H1 (cell line): Measurements from ENCODE around the gene IFNG-AS1. TPM values are rescaled to one million over a fixed set of nuclear protein-coding genes. Genes with fewer than 3 reads are reported as not detected.

Source experiments
- CTCF ChIA-PET: fragments of 300-600 bp; sonication (Branson Sonifier 250); formaldehyde crosslinking; loops from one replicate; lab custom pipeline; 2021; ENCODE audit not compliant: partially characterized antibody; lab: Charles Lee
- POLR2A ChIA-PET: fragments of 300-600 bp; sonication (Branson Sonifier 250); formaldehyde crosslinking; loops from one replicate; lab custom pipeline; 2021; ENCODE audit warnings: inconsistent platforms; ENCODE audit not compliant: partially characterized antibody; lab: Charles Lee
- DNase-seq, 2 experiments: peaks; one replicate each; pipeline versions ENCODE4 v3.0.0 to v3.0.0-alpha.2; 2010 to 2022; ENCODE audit warnings: low spot score in 2 of 2, low read depth in 1 of 2, mixed read lengths in 1 of 2
- FAIRE-seq: peaks from 2 replicates; lab custom pipeline; 2011; peaks lifted over from hg19 to GRCh38; lab: Jason Lieb, UNC
- H2AFZ ChIP-seq: 2 replicates; pipeline ENCODE4 v1.8.1; 2012; ENCODE audit warnings: low read length, inconsistent platforms
- H2AK5ac ChIP-seq: 2 replicates; pipeline ENCODE4 v1.6.1; 2013; ENCODE audit warnings: low read depth, low read length
- H2BK120ac ChIP-seq: replicated peaks from 2 replicates; pipeline ENCODE3; 2013; ENCODE audit warnings: low read depth, low read length, inconsistent platforms
- H2BK12ac ChIP-seq: 2 replicates; pipeline ENCODE4 v1.6.1; 2013; ENCODE audit warnings: low read depth, low read length
- H2BK15ac ChIP-seq: 2 replicates; pipeline ENCODE4 v1.6.1; 2013; ENCODE audit warnings: low read length
- H2BK20ac ChIP-seq: 2 replicates; pipeline ENCODE4 v1.6.1; 2013; ENCODE audit warnings: low read length
- H2BK5ac ChIP-seq: 2 replicates; pipeline ENCODE4 v1.6.1; 2013; ENCODE audit warnings: low read depth, low read length
- H3K14ac ChIP-seq: 2 replicates; pipeline ENCODE4 v1.6.1; 2013; ENCODE audit warnings: inconsistent platforms; ENCODE audit not compliant: insufficient read length
- H3K18ac ChIP-seq: 2 replicates; pipeline ENCODE4 v1.6.1; 2013; ENCODE audit warnings: low read length; ENCODE audit errors: extremely low read depth
- H3K23ac ChIP-seq: 2 replicates; pipeline ENCODE4 v1.6.1; 2013; ENCODE audit warnings: inconsistent platforms; ENCODE audit not compliant: insufficient read length
- H3K23me2 ChIP-seq: 2 replicates; pipeline ENCODE4 v1.6.1; 2013; ENCODE audit warnings: low read depth, low read length
- H3K27ac ChIP-seq: 2 replicates; pipeline ENCODE4 v1.6.1; 2011; ENCODE audit warnings: low read depth, low read length, inconsistent platforms
- H3K27me3 ChIP-seq, 4 experiments: replicated peaks in 1 of 4; 1 replicate in 1 of 4; 2 replicates in 3 of 4; pipeline versions ENCODE4 v1.6.1 to v1.8.1; 2011 to 2013; ENCODE audit warnings: low read length in 3 of 4, mild to moderate bottlenecking in 3 of 4, inconsistent platforms in 2 of 4, mixed read lengths in 2 of 4, moderate library complexity in 1 of 4; ENCODE audit not compliant: control insufficient read depth in 3 of 4, insufficient read depth in 3 of 4; ENCODE audit errors: extremely low read depth in 1 of 4
- H3K36me3 ChIP-seq, 4 experiments: 2 replicates each; pipeline versions ENCODE4 v1.6.1 to v1.8.1; 2011 to 2013; ENCODE audit warnings: mild to moderate bottlenecking in 4 of 4, low read length in 3 of 4, moderate library complexity in 2 of 4, control low read depth in 1 of 4, inconsistent platforms in 1 of 4; ENCODE audit not compliant: insufficient read depth in 4 of 4, control insufficient read depth in 2 of 4
- H3K4ac ChIP-seq: replicated peaks from 2 replicates; pipeline ENCODE3; 2013; ENCODE audit warnings: low read length, low read depth, mixed read lengths, inconsistent platforms; ENCODE audit not compliant: insufficient read length
- H3K4me1 ChIP-seq, 4 experiments: replicated peaks in 1 of 4; 1 replicate in 1 of 4; 2 replicates in 3 of 4; pipeline versions ENCODE4 v1.6.1 to v1.8.1; 2011 to 2013; ENCODE audit warnings: low read length in 3 of 4, inconsistent platforms in 2 of 4, mixed read lengths in 1 of 4; ENCODE audit not compliant: insufficient read depth in 4 of 4, control insufficient read depth in 3 of 4
- H3K4me2 ChIP-seq, 2 experiments: 2 replicates each; pipeline versions ENCODE4 v1.6.1 to v1.8.1; 2011 to 2013; ENCODE audit warnings: low read depth in 2 of 2, low read length in 2 of 2, control low read depth in 1 of 2, inconsistent platforms in 1 of 2, mild to moderate bottlenecking in 1 of 2; ENCODE audit not compliant: insufficient read depth in 1 of 2
- H3K4me3 ChIP-seq, 4 experiments: fragments of 200-600, 300-600 bp in 1 of 4; sonication (generic), shearing (Covaris generic), sonication (Bioruptor Twin) in 1 of 4; 2 replicates each; pipeline versions ENCODE4 v1.5.1 to v1.8.1; 2011 to 2016; ENCODE audit warnings: low read length in 4 of 4, low read depth in 3 of 4, control low read depth in 2 of 4, inconsistent platforms in 2 of 4, mild to moderate bottlenecking in 2 of 4, mixed read lengths in 1 of 4, moderate library complexity in 1 of 4; ENCODE audit not compliant: insufficient read depth in 2 of 4; ENCODE audit errors: extremely low read depth in 1 of 4
- H3K56ac ChIP-seq: replicated peaks from 2 replicates; pipeline ENCODE3; 2013; ENCODE audit warnings: low read depth, mild to moderate bottlenecking, mixed read lengths, low read length, inconsistent platforms; ENCODE audit not compliant: insufficient read length
- H3K79me1 ChIP-seq: 2 replicates; pipeline ENCODE4 v1.6.1; 2013; ENCODE audit warnings: low read depth, low read length, control low read depth
- H3K79me2 ChIP-seq, 2 experiments: 2 replicates each; pipeline versions ENCODE4 v1.6.1 to v1.8.1; 2012 to 2013; ENCODE audit warnings: low read length in 2 of 2, mild to moderate bottlenecking in 2 of 2, inconsistent platforms in 1 of 2; ENCODE audit not compliant: insufficient read depth in 2 of 2, control insufficient read depth in 1 of 2
- H3K9ac ChIP-seq, 4 experiments: replicated peaks in 1 of 4; 1 replicate in 1 of 4; 2 replicates in 3 of 4; pipeline versions ENCODE4 v1.6.1 to v1.8.1; 2011 to 2013; ENCODE audit warnings: low read depth in 3 of 4, low read length in 3 of 4, control low read depth in 2 of 4, mild to moderate bottlenecking in 2 of 4, moderate library complexity in 2 of 4, inconsistent platforms in 1 of 4; ENCODE audit errors: extremely low read depth in 1 of 4
- H3K9me3 ChIP-seq, 2 experiments: 2 replicates each; pipeline versions ENCODE4 v1.6.1 to v1.8.1; 2012 to 2013; ENCODE audit warnings: mild to moderate bottlenecking in 2 of 2, moderate library complexity in 2 of 2, control low read depth in 1 of 2, inconsistent platforms in 1 of 2, low read depth in 1 of 2, low read length in 1 of 2, mixed read lengths in 1 of 2; ENCODE audit not compliant: insufficient read depth in 2 of 2
- H4K20me1 ChIP-seq, 2 experiments: replicated peaks in 1 of 2; 2 replicates each; pipeline versions ENCODE3 to v1.8.1; 2011 to 2013; ENCODE audit warnings: inconsistent platforms in 2 of 2, low read length in 2 of 2, mild to moderate bottlenecking in 1 of 2; ENCODE audit not compliant: insufficient read depth in 2 of 2, control insufficient read depth in 1 of 2
- H4K5ac ChIP-seq: 2 replicates; pipeline ENCODE4 v1.6.1; 2013; ENCODE audit warnings: low read length, low read depth, mixed read lengths, inconsistent platforms; ENCODE audit not compliant: insufficient read length
- H4K8ac ChIP-seq: 2 replicates; pipeline ENCODE4 v1.8.0; 2013; ENCODE audit warnings: mild to moderate bottlenecking, moderate library complexity, low read length, inconsistent platforms; ENCODE audit not compliant: insufficient read depth; ENCODE audit errors: extremely low read depth
- H4K91ac ChIP-seq: replicated peaks from 2 replicates; pipeline ENCODE3; 2013; ENCODE audit warnings: low read length, mixed read lengths, inconsistent platforms; ENCODE audit not compliant: insufficient read length
- BCL11A ChIP-seq, 2 experiments: IDR thresholded peaks; one replicate each; pipeline ENCODE4 v1.6.1; 2011; ENCODE audit warnings: low read depth in 2 of 2, low read length in 2 of 2, mild to moderate bottlenecking in 2 of 2
- CBX8 ChIP-seq: fragments of 300-800, 300-1000 bp; sonication (generic); IDR thresholded peaks from 2 replicates; pipeline ENCODE4 v1.7.1; 2016; ENCODE audit warnings: low read depth, low read length, borderline replicate concordance
- EGR1 ChIP-seq: IDR thresholded peaks from 2 replicates; pipeline ENCODE4 v1.6.1; 2011; ENCODE audit warnings: low read depth, low read length, borderline replicate concordance
- FOSL1 ChIP-seq: IDR thresholded peaks from 2 replicates; pipeline ENCODE4 v1.6.1; 2011; ENCODE audit warnings: mild to moderate bottlenecking, low read depth, low read length, moderate library complexity; ENCODE audit not compliant: insufficient read depth
- JUND ChIP-seq: IDR thresholded peaks from 2 replicates; pipeline ENCODE4 v1.6.1; 2011; ENCODE audit warnings: mild to moderate bottlenecking, improper control_type of control experiment, low read length
- NANOG ChIP-seq: IDR thresholded peaks from 2 replicates; pipeline ENCODE4 v1.6.1; 2011; ENCODE audit warnings: low read length, low read depth, mild to moderate bottlenecking, inconsistent platforms; ENCODE audit not compliant: insufficient read depth, poor library complexity, severe bottlenecking
- PHF8 ChIP-seq: fragments of 200-600 bp; sonication (generic); conservative IDR thresholded peaks from 2 replicates; pipeline ENCODE4 v1.7.1; 2012; ENCODE audit warnings: low read depth, mild to moderate bottlenecking, inconsistent platforms, low read length, moderate library complexity
- RBBP5 ChIP-seq: IDR thresholded peaks from 2 replicates; pipeline ENCODE4 v1.7.1; 2012; ENCODE audit warnings: low read depth, mild to moderate bottlenecking, inconsistent platforms, low read length, moderate library complexity, borderline replicate concordance
- SP4 ChIP-seq: IDR thresholded peaks from 2 replicates; pipeline ENCODE4 v1.6.1; 2012; ENCODE audit warnings: low read length, inconsistent platforms
- WGBS, 2 experiments: shearing (Covaris generic) in 1 of 2; methylation state at CpG; one replicate each; pipeline versions ENCODE4 v1.1.6 to v1.1.7; 2013 to 2015; ENCODE audit warnings: low lambda C conversion rate in 2 of 2, mixed read lengths in 2 of 2, inconsistent platforms in 1 of 2, low coverage in 1 of 2, missing lambda C conversion rate in 1 of 2; ENCODE audit not compliant: insufficient replicate concordance in 2 of 2, insufficient coverage in 1 of 2, insufficient read length in 1 of 2; ENCODE audit errors: extremely low coverage in 1 of 2, missing lambda C conversion rate in 1 of 2; 5-methylcytosine and 5-hydroxymethylcytosine counted together
- polyA plus RNA-seq, 7 experiments: library from polyadenylated mRNA; depleted of rRNA in 3 of 7; stranded (reverse) in 5 of 7; unstranded in 2 of 7; fragments of >200 nt in 5 of 7; fragments of 200-250 nt in 2 of 7; gene quantifications; 1 replicate in 5 of 7; 2 replicates in 1 of 7; 4 replicates in 1 of 7; pipeline versions ENCODE4 v1.2.1 to v1.2.3, GENCODE V29; 2011 to 2013; ENCODE audit warnings: missing spikeins in 2 of 7, mixed read lengths in 2 of 7
- total RNA-seq: library from RNA; stranded (reverse); fragmentation: NEBNext Ultra II Directional; extraction: Animal tissue kit (Norgen Biotek cat#: 25700); gene quantifications from 2 replicates; pipeline ENCODE4 v1.2.1, GENCODE V29; 2021
- TF ChIP-seq, protein P1 (sequence below): IDR thresholded peaks from 2 replicates; pipeline ENCODE4 v1.6.1; 2011; ENCODE audit warnings: low read depth, mild to moderate bottlenecking, low read length; ENCODE audit not compliant: insufficient read depth

The IFNG-AS1 gene
- total and polyA plus RNA-seq, 2 of the 8 experiments (the other 6 are each of a cell fraction or from before 2014, with no cell fraction given), result not detected

DNA sequence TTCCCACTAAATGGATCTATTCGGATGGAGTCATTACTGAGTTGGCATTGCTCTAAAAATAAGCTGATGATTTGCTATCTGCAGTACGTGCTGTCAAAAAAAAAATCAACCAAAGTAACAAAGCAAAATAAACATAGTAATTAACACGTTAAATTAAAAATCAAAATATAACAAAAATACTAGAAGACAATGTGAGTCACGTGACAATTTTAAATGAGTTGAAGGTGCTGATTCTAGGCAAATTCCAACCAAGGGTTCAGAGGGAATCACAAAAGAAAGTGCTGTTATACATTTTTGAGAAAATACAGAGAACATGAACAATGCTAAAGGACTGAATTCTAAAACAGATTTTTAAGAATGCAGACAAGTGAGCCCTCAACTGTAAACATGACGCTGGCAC is 45.2 kb upstream of the IFNG-AS1 start:
- H3K23me2 ChIP-seq, result no peaks in the 10 kb centered on the region
- H4K20me1 ChIP-seq, result no peaks in the 10 kb centered on the region
- H3K9me3 ChIP-seq, result no peaks in the 10 kb centered on the region
- H3K79me1 ChIP-seq, result no peaks in the 10 kb centered on the region
- H2AFZ ChIP-seq, result no peak overlapping the region
- WGBS, 2 experiments, result 91% methylated on average over 5 of the region's 5 CpGs; no CpG with 5 or more reads in 1 of the 2 experiments
- TF ChIP-seq CBX8 (no peak), FOSL1 (no peak), RBBP5 (no peak), SP4 (no peak), BCL11A (IDR thresholded peaks at IDR 0.05; ENCODE audit: low read depth in 2 of 2, low read length in 2 of 2) (no peak), PHF8 (no peak), JUND (no peak), NANOG (no peak), EGR1 (no peak)
- TF ChIP-seq, protein P1, sequence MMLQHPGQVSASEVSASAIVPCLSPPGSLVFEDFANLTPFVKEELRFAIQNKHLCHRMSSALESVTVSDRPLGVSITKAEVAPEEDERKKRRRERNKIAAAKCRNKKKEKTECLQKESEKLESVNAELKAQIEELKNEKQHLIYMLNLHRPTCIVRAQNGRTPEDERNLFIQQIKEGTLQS, result no peak
- H2BK5ac ChIP-seq, result no peak overlapping the region
- no peak overlapping the region for H2BK15ac ChIP-seq
- no peak overlapping the region for H3K4me3 ChIP-seq
- no peak overlapping the region for H3K27ac ChIP-seq
- ChIA-PET CTCF (interaction anchor here (1.1 to 2.1 kb wide), 3 partner anchors 7 to 326 kb away, joined by 3 to 6 read pairs (median 6); no protein-coding TSS in a partner anchor), POLR2A (no interaction called here)
- no peak overlapping the region for H3K56ac ChIP-seq
- H4K5ac ChIP-seq, result no peak overlapping the region
- H2BK120ac ChIP-seq, result no peak overlapping the region
- H3K79me2 ChIP-seq, result no peaks in the 10 kb centered on the region
- H4K91ac ChIP-seq, result no peak overlapping the region
- H2BK20ac ChIP-seq, result no peak overlapping the region
- H3K23ac ChIP-seq, result no peak overlapping the region
- no peak overlapping the region for H3K4ac ChIP-seq
- FAIRE-seq (no peak), DNase-seq (no peak)
- H4K8ac ChIP-seq, result no peak overlapping the region
- no peak overlapping the region for H3K4me2 ChIP-seq
- peaks cover 0 to 6% (median 2%) of the 10 kb centered on the region in 4 experiments; a peak in 3 of 7 replicates for H3K4me1 ChIP-seq
- no peak overlapping the region for H3K9ac ChIP-seq
- H3K27me3 ChIP-seq, result no peaks in the 10 kb centered on the region
- H2AK5ac ChIP-seq, result no peak overlapping the region
- H3K36me3 ChIP-seq, result no peaks in the 10 kb centered on the region
- H3K14ac ChIP-seq, result no peak overlapping the region
- H3K18ac ChIP-seq, result no peak overlapping the region
- H2BK12ac ChIP-seq, result no peak overlapping the region
